DND-41 (cell line): ENCODE data around the gene CTXND2.

Experiments used
- EZH2 ChIP-seq: IDR thresholded peaks from 3 replicates; pipeline ENCODE4 v1.6.1; 2012; ENCODE audit warnings: borderline replicate concordance, low read depth, mild to moderate bottlenecking, moderate library complexity, low read length, inconsistent platforms; ENCODE audit not compliant: severe bottlenecking
- TF ChIP-seq, protein P1 (sequence below): IDR thresholded peaks from 2 replicates; pipeline ENCODE4 v1.5.1; 2012; ENCODE audit warnings: borderline replicate concordance, low read length, moderate library complexity, mild to moderate bottlenecking; ENCODE audit not compliant: poor library complexity, severe bottlenecking; ENCODE audit errors: extremely low read depth

DNA sequence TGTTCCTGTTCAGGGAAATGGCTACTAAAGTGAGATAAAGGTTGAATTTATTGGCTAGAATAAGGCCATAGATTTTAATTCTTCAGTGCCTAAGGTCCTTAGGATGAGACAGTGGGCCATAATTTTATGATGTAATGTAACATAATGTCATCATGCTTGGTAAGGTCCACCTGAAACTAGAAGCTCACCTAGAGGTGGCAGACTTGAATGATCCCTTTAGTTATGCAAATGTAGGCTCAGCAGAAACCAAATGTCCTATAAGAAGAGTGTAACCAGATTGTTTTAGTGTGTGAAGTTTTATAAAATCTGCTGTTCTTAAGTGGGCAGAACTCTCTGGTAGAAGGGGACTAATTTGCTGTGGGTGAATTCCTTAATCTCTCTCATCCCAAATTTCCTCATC, 25.7 kb downstream of the CTXND2 start:
- TF ChIP-seq, protein P1, sequence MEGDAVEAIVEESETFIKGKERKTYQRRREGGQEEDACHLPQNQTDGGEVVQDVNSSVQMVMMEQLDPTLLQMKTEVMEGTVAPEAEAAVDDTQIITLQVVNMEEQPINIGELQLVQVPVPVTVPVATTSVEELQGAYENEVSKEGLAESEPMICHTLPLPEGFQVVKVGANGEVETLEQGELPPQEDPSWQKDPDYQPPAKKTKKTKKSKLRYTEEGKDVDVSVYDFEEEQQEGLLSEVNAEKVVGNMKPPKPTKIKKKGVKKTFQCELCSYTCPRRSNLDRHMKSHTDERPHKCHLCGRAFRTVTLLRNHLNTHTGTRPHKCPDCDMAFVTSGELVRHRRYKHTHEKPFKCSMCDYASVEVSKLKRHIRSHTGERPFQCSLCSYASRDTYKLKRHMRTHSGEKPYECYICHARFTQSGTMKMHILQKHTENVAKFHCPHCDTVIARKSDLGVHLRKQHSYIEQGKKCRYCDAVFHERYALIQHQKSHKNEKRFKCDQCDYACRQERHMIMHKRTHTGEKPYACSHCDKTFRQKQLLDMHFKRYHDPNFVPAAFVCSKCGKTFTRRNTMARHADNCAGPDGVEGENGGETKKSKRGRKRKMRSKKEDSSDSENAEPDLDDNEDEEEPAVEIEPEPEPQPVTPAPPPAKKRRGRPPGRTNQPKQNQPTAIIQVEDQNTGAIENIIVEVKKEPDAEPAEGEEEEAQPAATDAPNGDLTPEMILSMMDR = no peak
- no peak for TF ChIP-seq EZH2
